Body of pancreas (tissue), 4 donors: ENCODE measurements around the gene GINS1. TPM values are rescaled to one million over a fixed set of nuclear protein-coding genes. Genes with fewer than 3 reads are reported as not detected.

ENCODE experiments used
- ATAC-seq: fragments of 150-250 bp; one replicate; pipeline ENCODE4 v1.9.1; 2016
- DNase-seq, 4 donors: peaks; one replicate each; pipeline ENCODE4 v3.0.0-alpha.2; 2019
- H3K27ac ChIP-seq, 4 donors: fragments of 200-600 bp; sonication (generic); 1 replicate in 3 of 4; 2 replicates in 1 of 4; pipeline versions ENCODE4 v1.5.1 to v1.6.1; 2016 to 2019; ENCODE audit warnings: mild to moderate bottlenecking in 1 of 4, mixed read lengths in 1 of 4, moderate library complexity in 1 of 4
- H3K27me3 ChIP-seq, 2 donors: fragments of 200-600 bp; sonication (generic); one replicate each; pipeline ENCODE4 v1.6.0; 2016; ENCODE audit warnings: mild to moderate bottlenecking in 1 of 2
- H3K36me3 ChIP-seq, 2 donors: fragments of 200-600 bp; sonication (generic); replicated peaks in 1 of 2; 2 replicates each; pipeline ENCODE4 v1.5.1; 2016; ENCODE audit warnings: low read depth in 2 of 2; ENCODE audit not compliant: insufficient read depth in 1 of 2
- H3K4me1 ChIP-seq: fragments of 200-600 bp; sonication (generic); one replicate; pipeline ENCODE4 v1.6.0; 2016
- H3K4me3 ChIP-seq, 2 donors: fragments of 200-600 bp; sonication (generic); 1 replicate in 1 of 2; 2 replicates in 1 of 2; pipeline ENCODE4 v1.5.1; 2016 to 2019
- H3K9me3 ChIP-seq, 3 donors: fragments of 200-600 bp; sonication (generic); 1 replicate in 2 of 3; 2 replicates in 1 of 3; pipeline ENCODE4 v1.5.1; 2016
- CTCF ChIP-seq, 7 experiments: fragments of 450-650 bp in 4 of 7; fragments of 200-600 bp in 3 of 7; sonication (generic) in 3 of 7; IDR thresholded peaks; one replicate each; pipeline ENCODE4 v1.5.1; 2016 to 2019; ENCODE audit warnings: antibody characterized with exemption in 7 of 7
- POLR2A ChIP-seq, 3 donors: fragments of 450-650 bp; IDR thresholded peaks; one replicate each; pipeline ENCODE4 v1.6.1; 2016; ENCODE audit warnings: antibody characterized with exemption in 3 of 3, mild to moderate bottlenecking in 2 of 3
- WGBS, 2 donors: methylation state at CpG; one replicate each; pipeline ENCODE4 v1.1.5; 2017; 5-methylcytosine and 5-hydroxymethylcytosine counted together
- intact Hi-C: fragments of 100-400 bp; cut with DNase I; formaldehyde crosslinking; loops from one replicate; pipeline ENCODE4 v1.15.1; 2023
- total RNA-seq, 2 donors: library from RNA; depleted of rRNA; stranded (reverse); fragments of >200 nt; gene quantifications; one replicate each; pipeline ENCODE4 v1.1.0, GENCODE V29; 2016

Gene GINS1
- total RNA-seq, 2 donors from 2014 or later: 0.78 to 0.99 TPM

GRCh38 chr20:25497586-25498279 is 90.3 kb downstream of the GINS1 start:
- TF ChIP-seq POLR2A (IDR thresholded peaks at IDR 0.05) (no peak), CTCF (IDR thresholded peaks at IDR 0.05) (no peak)
- Histone ChIP-seq H3K4me1 (no peaks in the 10 kb centered on the region), H3K36me3 (no peaks in the 10 kb centered on the region), H3K9me3 (no peaks in the 10 kb centered on the region), H3K27me3 (no peaks in the 10 kb centered on the region), H3K4me3 (no peak overlapping the region), H3K27ac (no peak overlapping the region)
- 80 to 92% methylated on average over 20 to 22 of the region's 22 CpGs for WGBS, 2 donors
- ATAC-seq (no peak), DNase-seq (no peak)
- intact Hi-C loops: no loop called here

Other genes with a start within 250 kb of the GINS1 start
- gene ENTPD6, start 212.0 kb upstream of the GINS1 start, total RNA-seq: 10 to 100 TPM; 59.9 to 79.8 TPM
- 10 to 100 TPM; 34.8 to 42.8 TPM for gene PYGB, start 159.6 kb upstream of the GINS1 start, total RNA-seq
- gene ABHD12, start 16.8 kb upstream of the GINS1 start, total RNA-seq: 100 to 1,000 TPM in 1 of 2 donors, 10 to 100 TPM in 1; 74.7 to 106 TPM
- 10 to 100 TPM in 1 of 2 donors, 1 to 10 TPM in 1; 6.7 to 34.9 TPM for gene NINL, start 177.9 kb downstream of the GINS1 start, total RNA-seq
- 1 to 10 TPM; 2.6 to 9.6 TPM for gene NANP, start 216.3 kb downstream of the GINS1 start, total RNA-seq